NCI-H128 (cell line): ENCODE measurements around the gene IRF5.
"Not testable (repeated sequence)": the region's sequence is repeated elsewhere in the genome, so short reads cannot be mapped to it uniquely, and the experiment has no call there.

ENCODE experiments used
- DNase-seq: peaks from one replicate; lab custom pipeline; 2025; ENCODE audit not compliant: unreplicated experiment; lab: John Stamatoyannopoulos, UW

The IRF5 gene

GRCh38 chr7:128938544-128939074 is 882 bp downstream of the IRF5 start:
- no peak for DNase-seq

GRCh38 chr7:128939075-128939860 is 1.5 kb downstream of the IRF5 start:
- no peak for DNase-seq

- DNase-seq = no peak
Measured at GRCh38 chr7:128939861-128940410, 2.2 kb downstream of the IRF5 start.

DNA sequence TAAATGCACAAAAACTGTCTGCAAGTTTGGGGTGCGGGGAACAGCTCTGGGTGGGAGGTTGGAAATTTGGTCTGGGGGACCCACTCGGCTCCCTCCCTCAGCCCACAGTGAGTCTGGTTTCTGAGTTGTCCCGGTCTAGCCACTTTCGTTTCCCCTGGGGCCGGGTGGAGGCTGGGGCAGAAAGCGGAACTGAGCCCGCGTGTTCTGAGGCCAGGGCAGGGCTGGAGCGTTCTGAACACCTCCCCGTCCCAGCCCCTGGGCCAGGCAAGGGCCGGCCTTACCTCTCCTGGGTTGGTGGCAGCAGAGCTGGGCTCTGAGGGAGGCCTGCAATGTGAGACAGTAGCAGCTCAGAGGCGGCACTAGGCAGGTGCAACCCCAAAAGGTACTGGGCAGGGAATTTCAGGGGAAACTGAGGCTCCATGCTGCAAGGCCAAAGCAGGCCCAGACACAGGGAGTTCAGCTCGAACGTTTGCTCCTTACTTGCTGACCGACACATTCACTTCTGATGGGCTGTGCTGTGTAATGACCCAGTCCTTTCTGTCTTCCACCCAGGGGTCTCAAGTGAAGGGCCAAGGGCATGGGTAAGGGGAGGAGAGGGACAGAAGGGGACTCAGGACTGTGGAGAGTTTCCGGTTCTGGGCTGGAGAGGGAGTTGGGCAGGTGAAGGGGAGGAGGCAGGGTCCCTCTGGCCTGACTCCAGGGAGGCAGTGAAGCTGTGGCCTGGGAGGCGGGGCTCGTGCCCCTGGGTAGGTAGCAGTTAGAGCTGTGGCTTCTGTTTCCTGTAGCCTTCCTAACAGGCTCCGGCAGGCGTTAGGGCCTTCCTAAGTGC is 3.0 kb downstream of the IRF5 start:
- no peak for DNase-seq

- DNase-seq = no peak
Measured at GRCh38 chr7:128941323-128941890, 3.7 kb downstream of the IRF5 start.

- DNase-seq = no peak
Measured at GRCh38 chr7:128941946-128942526, 4.3 kb downstream of the IRF5 start.

DNA sequence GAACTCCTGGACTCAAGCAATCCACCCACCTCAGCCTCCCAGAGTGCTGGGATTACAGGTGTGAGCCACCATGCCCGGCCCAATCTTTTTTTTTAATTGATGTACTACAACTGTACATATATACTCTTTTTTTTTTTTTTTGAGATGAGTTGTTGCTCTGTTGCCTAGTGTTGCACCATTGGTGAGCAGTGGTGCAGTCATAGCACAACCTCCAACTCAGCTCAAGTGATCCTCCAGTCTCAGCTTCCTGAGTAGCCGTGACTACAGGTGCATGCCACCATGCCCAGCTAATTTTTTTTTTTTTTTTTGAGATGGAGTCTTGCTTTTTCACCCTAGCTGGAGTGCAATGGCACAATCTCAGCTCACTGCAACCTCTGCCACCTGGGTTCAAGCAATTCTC is 5.5 kb downstream of the IRF5 start:
- not testable (repeated sequence) for DNase-seq

GRCh38 chr7:128944487-128945236 is 6.9 kb downstream of the IRF5 start:
- DNase-seq = no peak

DNA sequence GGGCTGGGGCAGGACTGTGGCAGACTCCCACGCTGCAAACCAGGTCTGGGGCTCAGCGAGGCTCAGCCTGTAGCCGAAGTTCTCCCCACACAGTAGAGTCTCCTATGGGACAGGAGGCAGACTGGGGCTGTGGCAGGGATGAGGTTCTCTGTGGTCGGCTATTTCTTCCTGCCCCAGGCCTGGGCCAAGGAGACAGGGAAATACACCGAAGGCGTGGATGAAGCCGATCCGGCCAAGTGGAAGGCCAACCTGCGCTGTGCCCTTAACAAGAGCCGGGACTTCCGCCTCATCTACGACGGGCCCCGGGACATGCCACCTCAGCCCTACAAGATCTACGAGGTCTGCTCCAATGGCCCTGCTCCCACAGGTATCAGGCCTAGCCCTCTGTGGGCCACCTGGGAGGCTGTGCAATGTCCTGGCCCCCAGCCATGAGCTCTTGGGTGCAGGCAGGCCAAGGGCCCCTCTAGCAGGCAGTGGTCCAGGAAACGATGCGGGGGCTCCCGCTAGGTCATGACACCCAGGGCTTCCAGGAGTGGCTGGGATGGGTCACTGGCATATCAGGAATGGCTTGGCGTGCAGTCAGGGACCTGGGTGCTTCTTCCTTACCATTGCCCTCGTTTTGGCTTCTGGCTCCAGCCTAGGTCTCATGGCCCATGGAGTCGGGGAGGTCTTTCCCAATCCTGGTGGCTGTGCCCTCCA is 8.1 kb downstream of the IRF5 start:
- no peak for DNase-seq

GRCh38 chr7:128946936-128947830 is 9.5 kb downstream of the IRF5 start:
- no peak for DNase-seq

- no peak for DNase-seq
Measured at GRCh38 chr7:128947854-128948253, 10.1 kb downstream of the IRF5 start.

GRCh38 chr7:128948312-128948973 is 10.7 kb downstream of the IRF5 start:
- no peak for DNase-seq

DNA sequence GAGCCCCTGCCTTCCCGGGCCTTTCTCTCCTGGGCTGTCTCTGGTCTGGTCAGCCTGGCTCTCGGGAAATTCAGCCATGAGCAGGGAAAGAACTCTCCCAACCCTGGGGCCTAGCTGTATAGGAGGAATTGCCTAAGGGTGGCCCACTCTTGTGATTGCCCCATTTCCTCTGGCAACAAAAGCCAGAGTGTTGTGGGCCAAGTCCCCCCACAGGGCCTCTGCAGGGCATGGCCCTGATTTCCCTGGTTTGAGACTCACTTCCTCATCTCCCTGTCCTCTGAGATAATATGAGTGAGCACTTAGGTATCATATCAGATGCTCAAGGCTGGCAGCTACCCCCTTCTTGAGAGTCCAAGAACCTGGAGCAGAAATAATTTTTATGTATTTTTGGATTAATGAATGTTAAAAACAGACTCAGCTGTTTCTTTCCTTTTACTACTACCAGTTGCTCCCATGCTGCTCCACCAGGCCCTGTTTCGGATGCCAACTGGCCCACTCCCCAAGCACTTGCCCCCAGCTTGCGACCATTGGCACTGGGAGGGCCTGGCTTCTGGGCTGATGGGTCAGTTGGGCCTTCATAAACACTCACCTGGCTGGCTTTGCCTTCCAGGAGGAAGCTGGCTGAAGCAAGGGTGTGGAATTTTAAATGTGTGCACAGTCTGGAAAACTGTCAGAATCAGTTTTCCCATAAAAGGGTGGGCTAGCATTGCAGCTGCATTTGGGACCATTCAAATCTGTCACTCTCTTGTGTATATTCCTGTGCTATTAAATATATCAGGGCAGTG is 11.4 kb downstream of the IRF5 start:
- DNase-seq = no peak

DNA sequence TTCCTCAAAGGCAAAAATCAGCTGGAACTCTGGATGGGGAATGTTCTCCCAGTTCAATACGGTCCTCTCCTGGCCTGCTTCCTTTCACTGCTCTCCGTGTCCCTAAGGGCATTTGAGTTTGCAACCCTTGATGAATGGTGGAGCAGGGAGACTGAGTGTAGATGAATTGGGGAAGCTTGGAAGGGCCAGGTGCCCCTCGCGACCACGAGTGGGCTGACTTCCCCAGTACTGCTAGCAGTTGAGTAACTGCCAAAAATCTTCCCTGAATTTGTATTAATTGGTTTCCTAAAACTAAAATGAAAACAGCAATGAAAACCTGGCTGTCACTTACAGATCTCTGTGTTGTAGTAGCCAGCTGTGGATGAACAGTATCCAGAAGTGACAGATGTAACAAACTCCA is 13.6 kb downstream of the IRF5 start:
- no peak for DNase-seq

GRCh38 chr7:128954150-128954549 is 16.4 kb downstream of the IRF5 start:
- DNase-seq = no peak

DNA sequence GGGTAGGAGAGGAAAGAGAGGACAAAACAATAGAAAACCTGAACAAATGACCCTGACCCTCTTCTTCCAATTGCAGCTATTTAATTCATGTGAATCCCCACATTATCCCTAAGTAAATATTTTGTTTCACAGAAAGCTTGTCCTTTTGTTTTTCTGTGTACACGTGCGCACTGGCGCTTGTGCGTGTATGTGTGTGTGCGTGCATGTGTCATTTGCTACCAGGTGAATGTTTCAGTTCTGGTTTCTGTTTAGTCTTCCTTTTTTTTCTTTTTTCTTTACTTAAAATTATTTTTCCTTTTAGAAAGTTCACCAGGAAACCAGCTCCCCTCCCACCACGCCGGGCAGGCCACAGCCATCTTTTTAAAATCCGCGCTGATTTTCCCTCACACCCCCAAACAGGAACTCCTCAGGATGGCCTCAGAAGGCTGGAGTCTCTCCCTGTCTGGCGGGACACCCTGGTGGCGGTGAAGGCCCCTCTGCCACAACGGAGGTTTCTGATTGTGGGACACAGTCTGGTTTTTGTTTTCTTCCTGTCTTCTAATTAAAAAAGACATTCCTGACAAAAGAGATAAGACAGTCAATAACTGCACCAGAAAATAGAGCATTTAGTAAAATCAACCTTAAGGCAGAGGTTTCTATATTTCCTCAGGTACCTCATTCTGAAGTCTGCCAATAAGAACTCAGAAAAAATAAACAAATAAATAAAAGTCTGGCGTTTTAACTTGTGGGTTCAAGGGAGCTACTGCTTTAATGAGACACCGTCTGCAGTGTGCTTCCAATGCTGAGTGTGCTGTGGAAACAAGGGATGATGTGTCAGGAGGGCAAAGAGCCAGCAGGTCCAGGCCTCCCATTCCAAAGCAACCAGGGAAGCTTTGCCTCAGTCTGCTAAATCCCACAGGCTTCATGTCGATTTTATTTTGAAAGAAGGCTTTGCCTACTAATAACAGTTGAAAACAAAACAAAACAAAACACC is 17.4 kb downstream of the IRF5 start:
- no peak for DNase-seq
